Ramos (cell line): ENCODE results near the gene RNFT1.
"Not testable (repeated sequence)": the region's sequence is repeated elsewhere in the genome, so short reads cannot be mapped to it uniquely, and the experiment has no call there.

Source experiments
- in situ Hi-C: fragments of 300-500 bp; cut with MboI; formaldehyde crosslinking; loops from one replicate; pipeline ENCODE4 v1.14.3; 2022; ENCODE audit warnings: low sequenced_read_pairs; ENCODE audit not compliant: unreplicated experiment

RNFT1 gene

GRCh38 chr17:59930768-59931167 is 33.8 kb downstream of the RNFT1 start:
- in situ Hi-C loops = not testable (repeated sequence)

DNA sequence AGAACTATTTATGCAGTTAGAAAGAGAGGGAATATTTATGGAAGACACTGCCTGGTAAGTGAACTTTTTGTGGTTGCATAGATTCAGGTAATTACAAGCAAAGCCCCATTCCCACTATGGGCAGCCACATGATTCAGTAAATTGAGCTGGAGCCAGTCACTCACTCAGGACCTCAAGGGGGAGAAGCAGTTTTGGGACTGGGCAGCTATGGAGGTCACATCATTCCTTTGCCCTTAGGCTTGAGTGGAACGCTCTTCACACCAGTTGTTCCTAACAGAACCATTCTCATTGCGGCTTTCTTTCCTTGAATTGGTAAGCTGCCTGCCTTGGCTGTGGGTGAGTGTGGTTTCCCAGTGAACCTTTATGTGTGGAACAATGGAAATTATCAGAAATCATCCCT is 34.4 kb downstream of the RNFT1 start:
- in situ Hi-C loops = not testable (repeated sequence)

- in situ Hi-C loops = loop anchor here (25.0 kb wide), 1 partner anchor 117 kb away; no protein-coding TSS in a partner anchor
These were observed 43.9 kb downstream of the RNFT1 start for GRCh38 chr17:59920637-59921036.

DNA sequence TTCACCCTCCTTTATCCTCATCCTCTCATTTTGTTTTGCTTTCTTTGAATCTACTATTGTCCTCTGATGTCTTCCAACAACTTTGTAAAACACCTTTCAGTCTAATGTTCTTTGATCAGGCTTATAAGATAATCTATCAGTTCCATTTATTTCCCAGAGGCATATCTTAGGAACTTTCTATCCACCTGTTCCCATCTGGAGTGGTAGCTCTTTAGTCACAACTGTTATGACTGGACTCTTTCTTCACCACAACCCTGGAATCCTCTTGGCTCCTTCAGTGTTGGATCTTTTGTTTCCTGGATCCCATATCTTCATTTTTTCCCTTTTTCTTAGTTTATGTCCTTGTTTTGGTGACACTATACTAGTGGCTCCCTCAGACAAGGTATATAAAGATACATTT is 48.1 kb downstream of the RNFT1 start:
- in situ Hi-C loops = loop anchor here (25.0 kb wide), 1 partner anchor 121 kb away; no protein-coding TSS in a partner anchor

DNA sequence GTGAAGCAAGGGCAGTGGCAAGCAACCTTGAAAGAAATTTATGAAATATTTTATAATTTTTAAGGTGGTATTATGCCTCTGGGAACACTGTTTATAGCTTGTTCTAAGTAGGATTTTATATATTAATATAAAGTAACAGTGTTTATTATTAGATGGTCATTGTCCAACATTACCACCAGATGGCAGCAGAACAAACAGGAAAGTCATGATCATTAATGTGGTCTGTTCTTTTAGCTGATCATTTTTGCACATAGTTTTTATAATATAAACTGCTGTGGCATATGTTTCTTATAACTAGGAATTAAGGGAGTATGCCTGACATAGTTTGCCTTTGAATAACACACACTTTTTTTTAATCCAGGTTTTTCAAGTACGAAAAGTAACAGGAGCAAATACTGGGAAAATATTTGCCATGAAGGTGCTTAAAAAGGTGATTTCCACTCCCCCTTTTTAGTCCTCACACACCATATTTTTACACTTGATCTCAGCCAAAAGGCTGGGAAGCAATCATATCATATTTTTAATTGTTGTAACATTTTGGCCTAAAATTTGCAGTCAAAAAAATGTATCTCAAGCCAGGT is 50.2 kb downstream of the RNFT1 start:
- in situ Hi-C loops = loop anchor here (25.0 kb wide), 1 partner anchor 123 kb away; no protein-coding TSS in a partner anchor

- in situ Hi-C loops = loop anchor here (25.0 kb wide), 1 partner anchor 130 kb away; no protein-coding TSS in a partner anchor
These were observed 57.1 kb downstream of the RNFT1 start for GRCh38 chr17:59907467-59907866.

DNA sequence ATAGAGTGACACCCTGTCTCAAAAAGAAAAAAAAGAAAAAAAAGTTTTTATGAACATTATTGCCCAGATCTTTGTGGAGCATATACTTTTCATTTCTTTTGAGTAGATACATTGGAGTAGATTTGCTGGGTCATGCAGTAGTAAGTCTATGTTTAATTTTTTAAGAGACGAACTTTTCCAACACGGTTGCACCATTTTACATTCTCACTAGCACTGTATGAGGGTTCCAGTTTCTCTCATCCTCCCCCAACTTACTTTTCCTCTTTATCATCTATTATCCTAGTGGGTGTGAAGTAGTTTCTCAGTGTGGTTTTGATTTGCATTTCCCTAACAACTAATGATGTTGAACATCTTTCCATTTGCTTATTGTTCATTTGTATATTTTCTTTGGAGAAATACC is 61.1 kb downstream of the RNFT1 start:
- in situ Hi-C loops = loop anchor here (25.0 kb wide), 1 partner anchor 134 kb away; no protein-coding TSS in a partner anchor
